NCI-H2227 (cell line): ENCODE measurements around the gene TOP2A.

Experiments
- DNase-seq: peaks from one replicate; lab custom pipeline; 2025; ENCODE audit not compliant: unreplicated experiment; lab: John Stamatoyannopoulos, UW

TOP2A gene

GRCh38 chr17:40417609-40418427 is at the start of gene TOP2A:
Gene TOP2A (minus strand): TSS chr17:40417896. CDS start chr17:40417791, 105 bp downstream.
- peak; percentile 100 for DNase-seq

- no peak for DNase-seq
Observed at GRCh38 chr17:40467281-40467867, 49.7 kb upstream of the TOP2A start.

- no peak for DNase-seq
Observed at GRCh38 chr17:40466298-40466971, 48.7 kb upstream of the TOP2A start.

- DNase-seq = no peak
Observed at GRCh38 chr17:40464392-40464855, 46.7 kb upstream of the TOP2A start.

- DNase-seq = no peak
Observed at GRCh38 chr17:40463122-40463550, 45.4 kb upstream of the TOP2A start.

GRCh38 chr17:40462343-40463121 is 44.8 kb upstream of the TOP2A start:
- no peak for DNase-seq

- no peak for DNase-seq
Observed at GRCh38 chr17:40461732-40462342, 44.1 kb upstream of the TOP2A start.

- DNase-seq = no peak
Observed at GRCh38 chr17:40460968-40461731, 43.5 kb upstream of the TOP2A start.

- DNase-seq = no peak
Observed at GRCh38 chr17:40460604-40460967, 42.9 kb upstream of the TOP2A start.

- no peak for DNase-seq
Observed at GRCh38 chr17:40459636-40460603, 42.2 kb upstream of the TOP2A start.

GRCh38 chr17:40458851-40459482 is 41.3 kb upstream of the TOP2A start:
- no peak for DNase-seq

GRCh38 chr17:40457964-40458791 is 40.5 kb upstream of the TOP2A start:
- DNase-seq = peak; percentile 58

GRCh38 chr17:40457369-40457768 is 39.7 kb upstream of the TOP2A start:
- no peak for DNase-seq

GRCh38 chr17:40456396-40456951 is 38.8 kb upstream of the TOP2A start:
- DNase-seq = no peak

GRCh38 chr17:40454613-40454995 is 36.9 kb upstream of the TOP2A start:
- DNase-seq = no peak

- no peak for DNase-seq
Observed at GRCh38 chr17:40453881-40454612, 36.4 kb upstream of the TOP2A start.
